LNCAP (cell line): Measurements from ENCODE around the gene ABCB11.

Source experiments
- CTCF ChIP-seq: fragments of 450-650 bp; IDR thresholded peaks from 2 replicates; pipeline ENCODE4 v1.5.1; 2017; ENCODE audit warnings: mild to moderate bottlenecking

The ABCB11 gene

DNA sequence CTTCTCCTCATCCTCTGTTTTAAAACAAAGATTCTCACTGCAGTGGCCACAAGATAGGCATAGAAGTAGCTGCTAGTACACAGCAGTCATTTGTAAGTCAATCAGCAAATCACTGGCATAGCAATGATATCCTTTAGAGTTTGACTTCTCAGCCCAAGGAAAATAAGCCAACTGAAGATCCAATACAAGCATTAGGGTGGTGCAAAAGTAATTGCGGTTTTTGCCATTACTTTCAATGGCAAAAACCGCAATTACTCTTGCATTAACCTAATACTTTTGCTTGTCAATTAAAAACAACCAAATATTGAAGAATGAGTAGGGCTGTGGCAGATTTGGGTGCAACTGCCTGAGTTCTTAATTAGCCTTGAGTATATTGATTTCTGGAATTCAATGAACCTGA, 127.2 kb downstream of the ABCB11 start:
- no peak for TF ChIP-seq CTCF

GRCh38 chr2:168901003-168901402, 130.1 kb downstream of the ABCB11 start, which contains the start of gene G6PC2:
Gene G6PC2, plus strand, starts transcription at chr2:168901291. Its CDS starts 41 bp downstream, at chr2:168901332.
- no peak for TF ChIP-seq CTCF

DNA sequence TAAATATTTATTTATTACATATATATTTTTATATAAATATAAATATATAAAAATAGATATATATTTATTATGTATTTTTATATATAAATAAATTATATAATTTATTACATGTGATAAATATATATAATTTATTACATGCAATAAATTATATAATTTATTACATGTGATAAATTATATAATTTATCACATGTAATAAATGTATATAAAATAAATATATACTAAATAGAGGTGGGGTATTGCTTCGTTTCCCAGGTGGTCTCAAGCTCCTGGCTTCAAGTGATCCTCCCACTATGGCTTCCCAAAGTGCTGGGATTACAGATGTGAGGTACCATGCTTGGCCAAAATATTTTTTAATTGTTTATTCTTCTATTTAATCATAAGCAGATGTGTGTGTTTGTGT, 133.7 kb downstream of the ABCB11 start:
- no peak for TF ChIP-seq CTCF

DNA sequence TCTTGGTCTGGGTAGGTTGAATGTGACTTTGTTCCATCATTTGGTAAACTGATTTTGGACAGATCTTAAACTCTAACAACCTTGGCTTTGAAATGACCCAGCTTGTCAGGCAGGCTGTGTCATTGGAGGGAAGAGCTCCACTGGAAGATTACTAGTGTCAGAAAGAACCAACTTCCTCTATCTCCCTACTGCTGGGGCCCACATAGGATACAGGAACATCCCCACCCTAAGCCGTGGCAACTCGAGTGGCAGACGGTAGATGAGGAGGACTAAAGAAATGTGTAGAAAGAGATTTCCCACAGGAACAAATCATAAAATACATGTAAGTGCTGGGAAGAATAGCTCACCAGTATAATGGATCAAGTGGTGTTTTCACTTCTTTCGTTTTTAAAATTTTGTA, 134.3 kb downstream of the ABCB11 start:
- no peak for TF ChIP-seq CTCF

GRCh38 chr2:168895771-168896170, 135.4 kb downstream of the ABCB11 start:
- TF ChIP-seq CTCF = no peak

DNA sequence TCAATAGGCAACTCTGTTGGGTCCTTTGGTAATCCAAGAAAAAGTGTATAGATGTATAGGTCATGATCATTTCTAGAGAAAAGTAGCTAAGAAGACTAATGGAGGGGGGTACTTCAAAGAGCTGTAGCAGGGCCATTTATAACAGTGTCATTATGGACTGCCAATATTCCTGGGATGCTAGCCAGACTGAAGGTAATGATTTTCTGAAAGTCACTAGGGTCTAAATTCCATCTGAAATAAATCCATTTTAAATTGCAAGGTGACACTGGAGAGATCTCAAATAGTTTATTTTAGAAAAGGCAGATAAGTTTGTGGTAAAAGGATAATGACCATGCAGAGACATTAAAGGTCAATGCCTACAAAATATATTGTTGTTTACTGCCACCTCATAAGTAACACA, 136.4 kb downstream of the ABCB11 start:
- no peak for TF ChIP-seq CTCF

- TF ChIP-seq CTCF = no peak
Observed at GRCh38 chr2:168894101-168894500, 137.0 kb downstream of the ABCB11 start.

DNA sequence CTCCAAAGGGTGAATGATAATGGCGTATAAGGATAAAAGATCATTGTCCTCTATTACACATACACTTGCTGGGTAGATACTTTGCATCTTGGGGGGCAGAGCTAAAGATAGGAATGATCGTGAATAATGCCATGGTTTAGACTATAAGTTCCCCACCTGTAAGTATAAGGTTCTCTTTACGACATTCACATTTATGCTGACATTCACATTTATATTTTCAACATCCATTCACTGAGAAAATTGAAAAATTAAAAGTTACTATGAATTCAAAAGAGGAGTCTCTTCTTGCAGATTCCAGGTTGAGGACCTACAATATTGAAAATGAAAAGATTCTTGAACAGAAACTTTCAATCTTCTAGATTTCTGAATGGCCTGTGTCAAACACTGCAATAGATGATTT, 138.8 kb downstream of the ABCB11 start:
- no peak for TF ChIP-seq CTCF
